Smooth muscle cell (in vitro differentiated cells): ENCODE results near the gene PIGM. TPM values are rescaled to one million over a fixed set of nuclear protein-coding genes. Genes with fewer than 3 reads are reported as not detected.
"Not testable (repeated sequence)": the region's sequence is repeated elsewhere in the genome, so short reads cannot be mapped to it uniquely, and the experiment has no call there.

Experiments used
- DNase-seq: peaks from one replicate; lab custom pipeline; 2025; ENCODE audit not compliant: unreplicated experiment; lab: John Stamatoyannopoulos, UW
- H2AFZ ChIP-seq: fragments of 200-600 bp; sonication (generic); 2 replicates; pipeline ENCODE4 v1.6.0; 2016; ENCODE audit warnings: antibody characterized with exemption, low read depth, mild to moderate bottlenecking
- H3F3A ChIP-seq: fragments of 200-600 bp; sonication (generic); 2 replicates; pipeline ENCODE4 v1.6.0; 2017; ENCODE audit warnings: antibody characterized with exemption, low read depth
- H3K27ac ChIP-seq: fragments of 200-600 bp; sonication (generic); 2 replicates; pipeline ENCODE4 v1.5.1; 2016; ENCODE audit warnings: low read depth, mild to moderate bottlenecking
- H3K27me3 ChIP-seq: fragments of 200-600 bp; sonication (generic); 2 replicates; pipeline ENCODE4 v1.6.1; 2016; ENCODE audit warnings: low read depth, mild to moderate bottlenecking
- H3K36me3 ChIP-seq: fragments of 200-600 bp; sonication (generic); 2 replicates; pipeline ENCODE4 v1.5.1; 2016; ENCODE audit warnings: low read depth
- H3K4me1 ChIP-seq: fragments of 200-600 bp; sonication (generic); 2 replicates; pipeline ENCODE4 v1.5.1; 2016; ENCODE audit warnings: low read depth
- H3K4me2 ChIP-seq: fragments of 200-600 bp; sonication (generic); 2 replicates; pipeline ENCODE4 v1.6.0; 2016; ENCODE audit warnings: mild to moderate bottlenecking
- H3K4me3 ChIP-seq: fragments of 200-600 bp; sonication (generic); 2 replicates; pipeline ENCODE4 v1.5.1; 2016; ENCODE audit warnings: mild to moderate bottlenecking
- H3K79me2 ChIP-seq: fragments of 200-600 bp; sonication (generic); 2 replicates; pipeline ENCODE4 v1.6.0; 2016; ENCODE audit warnings: low read depth, mild to moderate bottlenecking
- H3K9ac ChIP-seq: fragments of 200-600 bp; sonication (generic); 2 replicates; pipeline ENCODE4 v1.6.0; 2016; ENCODE audit warnings: low read depth
- H3K9me3 ChIP-seq: fragments of 200-600 bp; sonication (generic); replicated peaks from 2 replicates; pipeline ENCODE4 v1.5.1; 2016; ENCODE audit warnings: low read depth
- H4K20me1 ChIP-seq: fragments of 200-600 bp; sonication (generic); 2 replicates; pipeline ENCODE4 v1.6.0; 2016; ENCODE audit warnings: low read depth
- CTCF ChIP-seq: fragments of 200-600 bp; sonication (generic); IDR thresholded peaks from 2 replicates; pipeline ENCODE4 v1.5.1; 2017; ENCODE audit warnings: borderline replicate concordance, mild to moderate bottlenecking, antibody characterized with exemption; ENCODE audit not compliant: insufficient read depth, poor library complexity, severe bottlenecking
- whole genome bisulfite sequencing: methylation state at CpG from one replicate; pipeline ENCODE4 v1.1.7; 2016; ENCODE audit warnings: low lambda C conversion rate; 5-methylcytosine and 5-hydroxymethylcytosine counted together
- polyA plus RNA-seq: library from polyadenylated mRNA; unstranded; fragments of >200 nt; fragmentation: Nextera tagmentation; extraction: Ambion mirVana; gene quantifications from 2 replicates; pipeline ENCODE4 v1.2.1, GENCODE V29; 2016
- total RNA-seq: library from RNA; depleted of rRNA; stranded (reverse); fragments of >200 nt; gene quantifications from 2 replicates; pipeline ENCODE4 v1.2.3, GENCODE V29; 2014

PIGM gene
- total and polyA plus RNA-seq, 2 experiments from 2014 or later, result 3.0 to 5.2 TPM

DNA sequence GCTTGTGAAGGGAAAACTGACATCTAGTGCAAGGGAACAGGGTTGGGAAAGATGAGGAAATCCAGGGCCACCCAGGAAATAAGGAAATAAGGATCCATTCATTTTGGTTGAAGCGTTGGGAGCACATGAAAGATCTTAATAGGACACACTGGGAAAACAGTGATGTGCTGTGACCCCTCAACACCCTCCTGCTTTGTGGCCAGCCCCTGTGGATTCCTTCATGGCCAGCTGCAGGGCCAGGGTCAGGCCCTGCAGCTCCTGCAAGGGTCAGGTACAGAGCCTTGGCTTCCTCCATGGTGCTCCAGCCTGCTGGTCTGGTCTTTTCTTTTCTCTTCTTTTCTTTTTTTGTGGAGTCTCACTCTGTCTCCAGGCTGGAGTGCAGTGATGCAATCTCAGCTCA is 18.8 kb upstream of the PIGM start:
- Histone ChIP-seq H3K4me1 (peaks cover 21% of the 10 kb centered on the region), H3K4me2 (no peak overlapping the region), H3K79me2 (no peaks in the 10 kb centered on the region), H4K20me1 (no peaks in the 10 kb centered on the region), H3K27me3 (peaks cover 16% of the 10 kb centered on the region), H3K36me3 (no peaks in the 10 kb centered on the region), H3K9me3 (no peaks in the 10 kb centered on the region), H3K4me3 (no peak overlapping the region), H2AFZ (no peak overlapping the region), H3K27ac (no peak overlapping the region), H3K9ac (no peak overlapping the region), H3F3A (no peaks in the 10 kb centered on the region)
- TF ChIP-seq CTCF, result no peak
- 95% methylated on average over 1 of the region's 1 CpG for WGBS
- DNase-seq, result no peak

DNA sequence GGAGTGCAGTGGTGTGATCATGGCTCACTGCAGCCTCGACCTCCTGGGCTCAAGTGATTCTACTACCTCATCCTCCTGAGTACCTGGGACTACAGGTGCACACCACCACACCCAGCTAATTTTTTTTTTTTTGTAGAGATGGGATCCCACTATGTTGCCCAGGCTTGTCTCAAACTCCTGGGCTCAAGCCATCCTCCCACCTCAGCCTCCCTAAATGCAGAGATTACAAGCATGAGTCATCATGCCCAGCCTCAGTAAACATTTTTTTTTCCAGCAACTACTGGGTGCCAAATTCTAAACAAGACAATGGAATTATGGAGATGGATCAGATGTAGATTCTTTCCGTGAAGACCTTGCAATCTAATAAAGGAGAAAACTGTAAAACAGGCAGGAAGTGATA is 18.4 kb upstream of the PIGM start:
- not testable (repeated sequence) for H3K9me3 ChIP-seq, H3K4me3 ChIP-seq, H4K20me1 ChIP-seq, H3F3A ChIP-seq, H3K36me3 ChIP-seq, H3K27ac ChIP-seq, H2AFZ ChIP-seq, H3K4me2 ChIP-seq, DNase-seq, H3K79me2 ChIP-seq, H3K9ac ChIP-seq
- H3K4me1 ChIP-seq, result peaks cover 21% of the 10 kb centered on the region
- H3K27me3 ChIP-seq, result peaks cover 20% of the 10 kb centered on the region
- 82% methylated on average over 2 of the region's 2 CpGs for WGBS

DNA sequence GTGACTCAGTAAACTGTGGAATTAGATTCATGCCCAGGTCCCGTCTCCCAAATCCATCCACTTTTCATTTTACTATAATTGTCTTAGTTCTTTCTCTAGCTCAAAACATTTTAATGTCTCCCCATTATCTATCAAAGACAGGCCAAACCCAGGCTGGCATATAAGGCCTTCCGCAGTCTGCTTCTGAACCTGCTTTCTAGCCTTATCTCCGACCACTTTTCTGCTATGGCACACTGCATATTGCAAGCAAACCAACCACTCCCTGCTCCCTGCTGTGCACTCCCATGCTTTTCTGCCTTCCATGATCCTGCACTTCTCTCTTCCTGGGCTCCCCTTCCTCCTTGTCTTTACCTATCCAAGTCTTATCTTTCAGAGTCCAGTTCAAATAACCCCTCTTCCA is 17.3 kb upstream of the PIGM start:
- no peak for DNase-seq
- Histone ChIP-seq H3K4me2 (no peak overlapping the region), H3K27me3 (peaks cover 20% of the 10 kb centered on the region), H3K27ac (no peak overlapping the region), H3F3A (no peaks in the 10 kb centered on the region), H3K9ac (no peak overlapping the region), H4K20me1 (no peaks in the 10 kb centered on the region), H3K4me1 (peaks cover 21% of the 10 kb centered on the region), H3K79me2 (no peaks in the 10 kb centered on the region), H3K4me3 (no peak overlapping the region), H3K36me3 (no peaks in the 10 kb centered on the region), H2AFZ (no peak overlapping the region), H3K9me3 (no peaks in the 10 kb centered on the region)
- no peak for TF ChIP-seq CTCF
- WGBS, result 74% methylated on average over 3 of the region's 3 CpGs

DNA sequence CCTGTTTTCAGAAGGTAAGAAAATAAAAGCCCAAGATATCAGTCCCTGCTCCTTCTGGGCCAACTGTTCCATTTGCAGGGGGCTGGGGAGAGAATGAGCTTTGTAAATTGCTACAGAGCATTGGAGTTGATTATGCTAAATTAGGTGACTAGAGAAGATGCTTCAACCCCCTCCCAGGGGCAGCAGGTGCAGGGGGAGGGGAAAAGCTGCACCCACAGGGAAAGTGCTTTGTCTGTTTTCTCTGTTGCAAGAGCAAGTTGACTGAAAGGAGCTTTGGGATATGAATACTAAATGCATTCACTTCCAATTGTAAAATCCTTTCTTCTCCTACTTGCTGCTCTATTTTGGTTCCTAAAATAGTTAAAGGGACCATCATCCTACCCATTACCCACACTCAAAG is 16.5 kb upstream of the PIGM start:
- H3K79me2 ChIP-seq, result no peaks in the 10 kb centered on the region

More for the DNA sequence above, 16.5 kb upstream of the PIGM start:
- H3K27me3 ChIP-seq, result peaks cover 20% of the 10 kb centered on the region
- H3K9ac ChIP-seq, result no peak overlapping the region
- peaks cover 21% of the 10 kb centered on the region for H3K4me1 ChIP-seq
- TF ChIP-seq CTCF, result no peak
- no peak for DNase-seq
- H2AFZ ChIP-seq, result no peak overlapping the region
- no peaks in the 10 kb centered on the region for H3F3A ChIP-seq
- no peak overlapping the region for H3K4me3 ChIP-seq
- no peak overlapping the region for H3K4me2 ChIP-seq
- H3K27ac ChIP-seq, result no peak overlapping the region
- no peaks in the 10 kb centered on the region for H3K9me3 ChIP-seq
- no peaks in the 10 kb centered on the region for H3K36me3 ChIP-seq
- H4K20me1 ChIP-seq, result no peaks in the 10 kb centered on the region
